Right lobe of liver (tissue), 4 donors: ENCODE measurements around the gene NAPG.

ENCODE experiments used
- POLR2A ChIP-seq: fragments of 450-650 bp; IDR thresholded peaks from one replicate; pipeline ENCODE4 v1.6.1; 2017; ENCODE audit warnings: antibody characterized with exemption, mild to moderate bottlenecking
- TF ChIP-seq, protein P1 (sequence below), 4 donors: fragments of 200-600 bp in 3 of 4; fragments of 450-650 bp in 1 of 4; IDR thresholded peaks; one replicate each; pipeline versions ENCODE4 v1.5.1 to v1.8.0; 2016 to 2022; ENCODE audit warnings: antibody characterized with exemption in 4 of 4, mild to moderate bottlenecking in 2 of 4
- donor health status: DM: no; HTN: no; CAD: no.
- donor health status: DM: no; HTN: no; CAD: no.
- donor health status: DM: no; HTN: yes; CAD: no.

- TF ChIP-seq, protein P1, sequence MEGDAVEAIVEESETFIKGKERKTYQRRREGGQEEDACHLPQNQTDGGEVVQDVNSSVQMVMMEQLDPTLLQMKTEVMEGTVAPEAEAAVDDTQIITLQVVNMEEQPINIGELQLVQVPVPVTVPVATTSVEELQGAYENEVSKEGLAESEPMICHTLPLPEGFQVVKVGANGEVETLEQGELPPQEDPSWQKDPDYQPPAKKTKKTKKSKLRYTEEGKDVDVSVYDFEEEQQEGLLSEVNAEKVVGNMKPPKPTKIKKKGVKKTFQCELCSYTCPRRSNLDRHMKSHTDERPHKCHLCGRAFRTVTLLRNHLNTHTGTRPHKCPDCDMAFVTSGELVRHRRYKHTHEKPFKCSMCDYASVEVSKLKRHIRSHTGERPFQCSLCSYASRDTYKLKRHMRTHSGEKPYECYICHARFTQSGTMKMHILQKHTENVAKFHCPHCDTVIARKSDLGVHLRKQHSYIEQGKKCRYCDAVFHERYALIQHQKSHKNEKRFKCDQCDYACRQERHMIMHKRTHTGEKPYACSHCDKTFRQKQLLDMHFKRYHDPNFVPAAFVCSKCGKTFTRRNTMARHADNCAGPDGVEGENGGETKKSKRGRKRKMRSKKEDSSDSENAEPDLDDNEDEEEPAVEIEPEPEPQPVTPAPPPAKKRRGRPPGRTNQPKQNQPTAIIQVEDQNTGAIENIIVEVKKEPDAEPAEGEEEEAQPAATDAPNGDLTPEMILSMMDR (IDR thresholded peaks at IDR 0.05) = no peak
- TF ChIP-seq POLR2A = no peak
These were observed 7.3 kb downstream of the NAPG start for GRCh38 chr18:10533111-10533510.
